ENCODE results near the gene ASTL. TPM values are rescaled to one million over a fixed set of nuclear protein-coding genes. Genes with fewer than 3 reads are reported as not detected.

The ASTL gene
- total RNA-seq = 10 to 100 TPM in 1 of 3 donors, 1 to 10 TPM in 2; 5.5 to 11.3 (median 8.8) TPM
- 1.8 TPM for total RNA-seq (2013)

GRCh38 chr2:96138179-96139145 lies at the start of gene ASTL:
ASTL (minus strand) TSS chr2:96138502; CDS start chr2:96138436, 66 bp downstream.
- H3K4me1 Mint-ChIP-seq = peaks cover 12 to 43% of the 10 kb centered on the region in 2 donors
- H3K27ac Mint-ChIP-seq = peak within 1 kb of the TSS; percentile 61 to 82
- 22% methylated on average over 16 of the region's 17 CpGs for WGBS (ENCODE audit: insufficient coverage)
- Histone ChIP-seq H3K27me3 (ENCODE audit: control insufficient read depth, insufficient read depth, low read length) (no peaks in the 10 kb centered on the region), H3K36me3 (ENCODE audit: control insufficient read depth, insufficient read depth, low read length) (peaks cover 17% of the 10 kb centered on the region), H3K4me1 (ENCODE audit: control insufficient read depth, insufficient read depth, low read length) (peaks cover 48% of the 10 kb centered on the region), H3K27ac (ENCODE audit: low read length) (no peak within 1 kb of the TSS), H3K4me3 (ENCODE audit: low read length) (no peak within 1 kb of the TSS), H3K9me3 (ENCODE audit: control insufficient read depth, insufficient read depth, low read length) (no peaks in the 10 kb centered on the region)
- ATAC-seq (peak; percentile 38 to 61 (median 55)), DNase-seq (peak in 1 of 2 donors; percentile 86)
- no peaks in the 10 kb centered on the region for H3K27me3 Mint-ChIP-seq (ENCODE audit: low read depth in 2 of 2)
- no peaks in the 10 kb centered on the region for H3K9me3 Mint-ChIP-seq
- peak; percentile 66 for TF ChIP-seq CTCF (IDR thresholded peaks at IDR 0.05)
- intact Hi-C loops (cut with micrococcal nuclease) = loop anchor here (1.0 kb wide), 1 partner anchor 36 kb away; no protein-coding TSS in a partner anchor
- H3K4me3 Mint-ChIP-seq = peak within 1 kb of the TSS; percentile 49
- no peaks in the 10 kb centered on the region for H3K36me3 Mint-ChIP-seq

DNA sequence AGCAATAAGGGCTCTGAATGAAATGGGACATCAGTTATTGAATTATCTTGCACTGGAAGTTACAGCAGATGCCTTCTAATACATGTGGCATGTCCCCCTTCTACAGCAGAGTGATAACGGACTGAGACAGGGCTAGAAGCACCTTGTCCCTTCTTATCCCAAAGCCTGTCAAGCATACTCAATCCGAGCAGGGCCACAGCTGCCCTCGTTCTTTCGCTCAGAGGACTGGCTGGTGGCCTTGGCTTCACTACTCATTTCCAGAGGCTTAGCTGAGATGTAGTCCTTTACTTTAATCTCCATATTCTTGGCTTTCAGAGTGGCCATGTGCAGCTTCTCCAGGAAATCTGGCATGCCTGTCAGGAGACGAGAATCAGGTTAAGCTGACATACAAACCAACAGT lies 48.3 kb upstream of the ASTL start:
- intact Hi-C loops (cut with micrococcal nuclease) = no loop called here
- no peaks in the 10 kb centered on the region for H3K9me3 Mint-ChIP-seq
- peaks cover 6 to 7% of the 10 kb centered on the region in 2 donors for H3K4me1 Mint-ChIP-seq
- H3K9me3 ChIP-seq (ENCODE audit: control insufficient read depth, insufficient read depth, low read length) = no peaks in the 10 kb centered on the region
- H3K4me1 ChIP-seq (ENCODE audit: control insufficient read depth, insufficient read depth, low read length) = no peaks in the 10 kb centered on the region
- ATAC-seq (no peak), DNase-seq (no peak)
- no peak for TF ChIP-seq CTCF (IDR thresholded peaks at IDR 0.05)
- no peak overlapping the region for H3K4me3 Mint-ChIP-seq
- no peak overlapping the region for H3K4me3 ChIP-seq (ENCODE audit: low read length)
- no peak overlapping the region for H3K27ac ChIP-seq (ENCODE audit: low read length)
- peaks cover 28% of the 10 kb centered on the region for H3K36me3 Mint-ChIP-seq
- 97% methylated on average over 5 of the region's 5 CpGs for WGBS (ENCODE audit: insufficient coverage)
- no peaks in the 10 kb centered on the region for H3K27me3 Mint-ChIP-seq (ENCODE audit: low read depth in 2 of 2)
- H3K27me3 ChIP-seq (ENCODE audit: control insufficient read depth, insufficient read depth, low read length) = no peaks in the 10 kb centered on the region
- H3K27ac Mint-ChIP-seq = no peak overlapping the region
- peaks cover 50% of the 10 kb centered on the region for H3K36me3 ChIP-seq (ENCODE audit: control insufficient read depth, insufficient read depth, low read length)

DNA sequence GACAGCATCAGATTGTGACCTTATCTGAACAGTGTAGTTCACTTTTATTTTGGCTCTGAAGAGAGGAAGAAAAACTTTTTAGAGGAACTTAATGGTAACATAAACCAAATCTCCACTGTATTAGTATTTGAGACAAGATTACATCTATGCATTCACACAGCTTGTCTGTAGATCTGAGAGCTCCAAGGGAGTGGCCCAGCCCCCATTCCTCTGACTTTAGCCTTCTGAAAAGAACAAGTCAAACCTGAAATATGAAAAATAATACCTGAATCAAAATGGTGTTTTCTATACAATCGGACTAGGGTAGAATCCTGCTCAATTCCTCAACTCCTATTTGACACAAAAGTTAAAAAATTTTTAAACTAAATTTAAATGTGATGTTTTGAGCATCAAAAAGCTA lies 47.2 kb upstream of the ASTL start:
- H3K27me3 Mint-ChIP-seq (ENCODE audit: low read depth in 2 of 2) = no peaks in the 10 kb centered on the region
- ATAC-seq = no peak
- no peak for TF ChIP-seq CTCF (IDR thresholded peaks at IDR 0.05)
- Histone ChIP-seq H3K4me1 (ENCODE audit: control insufficient read depth, insufficient read depth, low read length) (peaks cover 7% of the 10 kb centered on the region), H3K27ac (ENCODE audit: low read length) (no peak overlapping the region), H3K36me3 (ENCODE audit: control insufficient read depth, insufficient read depth, low read length) (peaks cover 44% of the 10 kb centered on the region), H3K27me3 (ENCODE audit: control insufficient read depth, insufficient read depth, low read length) (no peaks in the 10 kb centered on the region), H3K9me3 (ENCODE audit: control insufficient read depth, insufficient read depth, low read length) (no peaks in the 10 kb centered on the region), H3K4me3 (ENCODE audit: low read length) (no peak overlapping the region)
- H3K36me3 Mint-ChIP-seq = peaks cover 22% of the 10 kb centered on the region
- H3K9me3 Mint-ChIP-seq = no peaks in the 10 kb centered on the region
- WGBS (ENCODE audit: insufficient coverage) = no CpG with 5 or more reads among the region's 1 CpG
- H3K4me1 Mint-ChIP-seq = peaks cover 16 to 17% of the 10 kb centered on the region in 2 donors
- H3K4me3 Mint-ChIP-seq = no peak overlapping the region
- DNase-seq = no peak
- peak overlapping the region in 1 of 2 donors; percentile 39 for H3K27ac Mint-ChIP-seq
- intact Hi-C loops (cut with micrococcal nuclease) = no loop called here

Data from natural killer cell (primary cell).